Measurements from ENCODE around the gene MYLK3.

The MYLK3 gene

GRCh38 chr16:46721885-46722284 lies 26.3 kb downstream of the MYLK3 start:
- DNase-seq = no peak

DNA sequence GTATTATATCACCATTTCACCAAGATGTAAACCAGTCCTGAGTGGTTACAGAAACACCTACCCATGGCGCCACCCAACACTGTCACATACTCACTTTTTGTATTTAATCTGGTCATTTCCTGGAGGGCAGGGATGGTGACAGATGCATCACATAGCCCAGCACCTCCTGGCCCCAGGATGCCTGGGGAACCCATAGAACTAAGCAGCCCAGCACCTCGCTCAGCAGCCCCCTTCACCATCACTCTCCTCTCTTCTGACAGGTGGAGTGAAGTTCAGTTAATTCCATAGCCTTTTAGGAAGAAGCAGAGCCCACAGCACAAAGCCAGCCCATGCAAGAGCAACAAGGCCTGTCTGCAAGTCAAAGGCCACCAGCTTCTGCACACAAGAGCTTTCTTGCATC lies 27.5 kb downstream of the MYLK3 start:
- DNase-seq = no peak

GRCh38 chr16:46719528-46719927 lies 28.6 kb downstream of the MYLK3 start:
- DNase-seq = no peak

GRCh38 chr16:46718214-46718613 lies 29.9 kb downstream of the MYLK3 start:
- DNase-seq = no peak

DNA sequence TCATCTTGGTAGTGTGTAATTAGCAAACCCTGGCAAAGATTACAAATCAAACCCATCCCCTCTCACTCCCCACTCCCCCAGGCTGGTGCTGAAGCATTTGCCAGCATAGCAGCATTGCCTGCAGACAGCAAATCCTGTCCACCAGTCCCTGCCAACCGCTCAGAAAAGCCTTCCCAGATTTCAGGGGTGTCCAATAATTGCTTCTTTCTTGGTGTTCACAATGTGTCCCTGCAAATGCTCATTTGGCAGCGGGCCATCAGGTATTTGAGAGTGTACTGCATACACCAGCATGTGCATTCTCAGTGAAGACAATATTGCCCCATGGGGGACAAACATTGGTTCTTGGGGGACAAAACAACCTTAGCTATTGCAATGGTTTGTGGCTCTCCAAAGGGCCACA lies 30.5 kb downstream of the MYLK3 start:
- no peak for DNase-seq

DNA sequence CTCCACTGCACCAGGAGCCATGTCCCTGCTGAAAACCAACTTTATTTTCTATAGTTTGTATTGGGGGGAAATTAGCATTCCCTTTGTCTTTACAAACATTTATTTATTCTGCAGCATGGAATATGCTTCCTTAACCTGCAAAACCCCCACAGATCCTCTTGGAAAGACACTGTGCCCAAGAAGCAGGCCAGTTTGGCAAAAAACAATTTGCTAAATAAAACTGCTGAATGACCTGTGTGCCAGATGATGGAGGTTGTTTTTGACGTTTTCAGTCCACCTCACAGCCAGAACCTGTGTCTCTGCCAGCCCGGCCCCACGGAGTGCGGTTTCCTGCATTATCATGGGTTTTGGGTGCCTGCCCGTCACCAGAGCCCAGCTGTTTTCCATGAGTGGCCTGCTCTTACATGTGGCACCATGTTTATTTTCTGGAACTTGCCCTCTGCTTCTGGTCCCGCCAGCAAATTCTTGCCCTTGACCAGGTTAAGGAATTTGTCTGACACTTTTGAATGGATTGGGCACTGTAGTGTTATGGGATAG lies 32.3 kb downstream of the MYLK3 start:
- DNase-seq = no peak

DNA sequence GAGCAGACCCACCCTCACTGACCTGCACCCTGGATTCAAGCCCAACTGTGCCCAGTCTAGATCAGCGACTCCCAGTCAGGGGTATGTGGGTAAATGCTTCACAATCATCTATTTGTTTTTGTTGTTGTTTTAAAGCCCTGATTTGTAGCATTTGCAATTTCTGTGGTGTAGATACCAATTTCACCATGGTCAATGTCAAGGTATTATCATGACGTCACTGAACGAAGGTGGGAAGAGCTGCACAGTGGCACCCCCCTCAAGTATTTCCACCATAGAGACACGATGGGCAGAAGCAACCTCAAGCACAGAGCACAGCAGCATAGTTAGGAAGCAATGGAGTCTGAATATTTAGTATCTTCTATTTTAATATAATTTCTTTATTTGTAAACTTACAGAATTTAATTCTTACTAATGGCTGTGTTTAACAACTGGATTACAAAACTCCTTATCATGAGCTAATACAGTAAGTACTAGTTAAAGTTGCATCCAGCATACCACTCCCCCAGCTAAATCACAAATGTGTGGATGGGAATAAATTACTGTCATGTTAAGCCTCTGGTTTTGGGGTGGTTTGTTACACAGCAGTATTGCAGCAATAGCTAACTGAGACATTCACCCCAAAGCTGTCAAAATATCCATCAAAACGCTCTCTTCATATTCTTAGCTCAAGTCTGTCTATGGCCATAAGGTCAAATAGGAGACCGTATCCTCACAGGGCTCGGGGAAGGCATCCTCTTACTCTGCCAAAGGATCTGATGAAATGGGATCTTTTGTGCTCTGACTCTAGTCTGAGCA lies 33.1 kb downstream of the MYLK3 start:
- no peak for DNase-seq

DNA sequence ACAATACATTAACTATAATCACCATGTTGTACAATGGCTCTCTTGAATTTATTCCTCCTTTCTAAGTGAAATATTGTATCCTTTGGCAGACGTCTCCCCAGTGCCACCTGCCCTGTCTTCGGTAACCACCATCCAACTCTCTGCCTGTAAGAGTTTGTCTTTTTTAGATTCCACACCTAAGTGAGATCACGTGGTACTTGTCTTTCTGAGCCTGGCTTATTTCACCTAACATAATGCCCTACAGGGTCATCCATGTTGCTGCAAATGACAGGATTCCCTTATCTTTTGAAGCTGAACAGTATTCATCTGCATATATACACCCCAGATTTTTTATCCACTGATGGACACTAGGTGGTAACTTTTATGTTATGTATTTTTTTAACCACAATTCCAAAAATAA lies 34.5 kb downstream of the MYLK3 start:
- no peak for DNase-seq

GRCh38 chr16:46712911-46713310 lies 35.2 kb downstream of the MYLK3 start:
- no peak for DNase-seq

- DNase-seq = no peak
Observed at GRCh38 chr16:46711106-46712058, 36.8 kb downstream of the MYLK3 start.

DNA sequence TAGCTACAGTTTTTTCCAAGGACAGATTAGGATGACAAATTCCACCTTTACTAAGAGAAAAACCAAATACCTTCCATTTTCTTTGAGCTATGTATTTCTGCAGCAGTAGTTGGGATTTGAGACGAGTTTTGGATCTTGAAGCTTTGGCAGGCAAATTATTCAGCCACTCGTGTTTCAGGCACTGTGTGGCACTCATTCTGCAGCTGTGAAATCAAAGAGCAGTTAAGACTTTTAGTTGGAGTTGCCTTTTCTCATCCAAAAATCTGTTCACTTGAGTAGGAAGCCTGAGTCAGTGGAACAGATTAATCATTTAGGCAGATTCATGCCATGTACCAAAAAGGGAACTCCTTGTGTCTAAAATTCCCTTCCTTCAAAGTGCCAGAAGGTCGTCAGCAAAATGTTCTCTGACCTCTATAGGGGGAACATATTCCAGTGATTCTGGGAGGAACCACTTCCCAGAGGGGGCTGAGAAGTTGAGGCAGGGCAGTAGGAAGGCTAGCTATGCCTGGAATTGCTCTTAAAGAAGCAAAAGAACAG lies 38.6 kb downstream of the MYLK3 start:
- no peak for DNase-seq

GRCh38 chr16:46706642-46707041 lies 41.5 kb downstream of the MYLK3 start:
- DNase-seq = no peak

DNA sequence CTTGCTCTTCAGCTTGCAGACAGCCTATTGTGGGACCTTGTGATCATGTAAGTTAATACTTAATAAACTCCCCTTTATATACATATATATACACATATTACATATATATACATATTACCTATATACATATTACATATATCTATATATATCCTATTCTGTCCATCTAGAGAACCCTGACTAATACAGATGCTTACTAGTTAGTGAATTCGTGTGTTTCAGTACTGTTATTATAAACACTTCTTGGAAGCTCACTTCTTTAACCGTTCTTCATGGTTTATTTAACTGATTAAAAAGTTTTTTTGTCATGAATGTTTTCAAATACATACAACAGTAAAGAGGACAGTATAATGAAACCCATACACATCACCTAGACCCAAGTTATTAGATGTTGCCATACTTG lies 46.1 kb downstream of the MYLK3 start:
- DNase-seq = no peak

DNA sequence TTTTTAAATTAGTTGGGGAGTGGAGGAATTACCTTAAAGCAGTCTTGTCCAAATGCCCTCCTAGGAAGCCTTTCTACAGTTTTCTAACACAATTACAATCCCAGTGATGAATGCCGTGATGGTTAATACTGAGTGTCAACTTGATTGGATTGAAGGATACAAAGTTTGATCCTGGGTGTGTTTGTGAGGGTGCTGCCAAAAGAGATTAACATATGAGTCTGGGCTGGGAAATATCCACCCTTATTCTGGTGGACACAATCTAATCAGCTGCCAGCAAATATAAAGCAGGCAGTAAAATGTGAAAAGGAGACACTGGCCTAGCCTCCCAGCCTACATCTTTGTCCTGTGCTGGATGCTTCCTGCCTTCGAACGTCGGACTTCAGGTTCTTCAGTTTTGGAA lies 46.5 kb downstream of the MYLK3 start:
- DNase-seq = no peak

- no peak for DNase-seq
Observed at GRCh38 chr16:46700048-46700447, 48.1 kb downstream of the MYLK3 start.

- DNase-seq = no peak
Observed at GRCh38 chr16:46696957-46697356, 51.2 kb downstream of the MYLK3 start.

DNA sequence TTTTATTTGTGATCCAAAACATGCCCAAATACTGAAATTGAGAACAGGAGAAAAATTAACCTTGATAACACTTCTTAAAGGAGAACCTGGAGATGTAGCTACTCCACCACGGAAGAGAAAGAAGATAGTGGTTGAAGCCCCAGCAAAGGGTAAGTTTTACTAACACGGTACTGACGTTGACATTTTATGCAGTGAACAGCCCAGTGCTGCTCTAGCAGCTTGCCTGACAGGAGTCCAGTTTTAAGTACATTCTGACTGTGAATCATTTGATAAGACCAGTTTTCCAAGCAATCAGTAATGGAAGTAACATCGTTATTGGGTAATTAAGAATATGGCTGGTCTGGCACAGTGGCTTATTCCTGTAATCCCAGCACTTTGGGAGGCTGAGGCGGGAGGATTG lies 52.2 kb downstream of the MYLK3 start:
- no peak for DNase-seq

DNA sequence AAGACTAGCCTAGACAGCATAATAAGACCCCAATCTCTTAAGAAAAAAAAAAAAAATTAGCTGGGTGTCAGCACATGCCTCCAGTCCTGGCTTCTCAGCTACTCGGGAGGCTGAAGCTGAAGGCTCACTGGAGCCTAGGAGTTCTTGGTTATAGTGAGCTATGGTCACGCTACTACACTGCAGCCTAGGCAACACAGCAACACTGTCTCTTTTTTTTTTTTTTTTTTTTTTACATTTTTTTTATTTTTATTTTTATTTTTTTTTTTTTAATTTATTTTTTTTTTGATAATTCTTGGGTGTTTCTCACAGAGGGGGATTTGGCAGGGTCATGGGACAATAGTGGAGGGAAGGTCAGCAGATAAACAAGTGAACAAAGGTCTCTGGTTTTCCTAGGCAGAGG lies 54.5 kb downstream of the MYLK3 start:
- DNase-seq = no peak

DNA sequence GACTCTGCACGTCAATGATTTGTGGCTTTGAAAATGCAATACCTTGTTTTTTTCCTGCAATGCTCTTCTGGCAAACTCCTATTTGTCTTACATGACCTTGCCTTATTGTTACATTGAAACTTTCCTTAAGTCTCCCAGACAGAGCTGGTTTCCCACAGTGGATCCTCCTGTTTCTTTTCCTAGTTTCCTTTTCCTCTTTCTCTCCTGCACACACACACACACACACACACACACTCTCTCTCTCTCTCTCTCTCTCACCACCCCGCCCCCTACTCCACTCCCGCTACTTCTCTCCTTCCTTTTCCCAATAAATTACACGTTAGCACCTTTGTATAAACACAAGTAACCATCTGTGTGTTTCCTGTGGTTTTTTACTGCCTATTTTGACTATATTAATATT lies 56.4 kb downstream of the MYLK3 start:
- no peak for DNase-seq

DNA sequence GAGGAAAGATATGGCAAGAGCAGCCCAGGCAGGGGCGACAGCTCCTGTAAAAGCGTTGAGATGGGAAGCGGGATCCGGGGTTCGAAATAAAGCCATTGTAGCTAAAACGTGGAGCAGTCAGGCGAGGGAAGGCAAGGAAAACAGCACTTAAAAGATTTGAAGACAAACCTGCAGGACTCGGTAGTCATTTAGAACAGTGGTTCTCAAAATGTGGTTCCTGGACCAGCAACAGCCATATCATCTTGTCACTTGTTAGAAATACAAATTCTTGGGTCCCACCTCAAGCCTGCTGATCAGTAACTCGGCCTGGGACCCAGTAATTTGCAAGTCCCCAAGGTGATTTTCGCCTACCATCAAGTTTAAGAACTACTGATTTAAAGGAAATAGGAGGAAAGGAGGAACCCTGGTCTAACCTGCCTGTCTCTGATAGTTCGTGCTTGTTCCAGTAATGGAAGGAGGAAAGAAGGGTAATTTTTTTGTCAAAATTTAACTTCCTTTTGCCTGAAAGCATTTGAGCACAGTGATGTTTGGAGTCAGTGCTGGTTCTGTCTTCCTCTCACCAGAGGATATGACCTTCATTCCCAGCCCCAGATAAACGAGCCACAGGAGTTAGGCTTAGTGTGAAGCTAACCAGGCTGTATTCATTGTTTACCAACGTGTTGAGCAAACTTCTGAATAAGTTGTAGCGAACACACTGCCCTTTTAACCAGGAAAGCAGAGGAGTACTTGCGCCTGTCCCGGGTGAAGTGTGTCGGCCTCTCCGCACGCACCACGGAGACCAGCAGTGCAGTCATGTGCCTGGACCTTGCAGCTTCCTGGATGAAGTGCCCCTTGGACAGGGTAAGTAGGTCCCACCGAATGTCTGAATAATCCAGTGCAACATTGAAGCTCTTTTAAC lies 57.6 kb downstream of the MYLK3 start:
- peak; percentile 10 for DNase-seq

- DNase-seq = peak; percentile 97
Observed at GRCh38 chr16:46689365-46690280, 58.5 kb downstream of the MYLK3 start, which contains the start of gene ORC6. Gene ORC6 (plus strand): TSS chr16:46689659. CDS start chr16:46689706, 47 bp downstream.
